Measurements from ENCODE around the gene CCDC159. TPM values are rescaled to one million over a fixed set of nuclear protein-coding genes. Genes with fewer than 3 reads are reported as not detected.

CCDC159 gene
- total and polyA plus RNA-seq, 2 of the 13 experiments (the other 11 are each of a cell fraction or from before 2014, with no cell fraction given), result 1.7 to 6.3 TPM

DNA sequence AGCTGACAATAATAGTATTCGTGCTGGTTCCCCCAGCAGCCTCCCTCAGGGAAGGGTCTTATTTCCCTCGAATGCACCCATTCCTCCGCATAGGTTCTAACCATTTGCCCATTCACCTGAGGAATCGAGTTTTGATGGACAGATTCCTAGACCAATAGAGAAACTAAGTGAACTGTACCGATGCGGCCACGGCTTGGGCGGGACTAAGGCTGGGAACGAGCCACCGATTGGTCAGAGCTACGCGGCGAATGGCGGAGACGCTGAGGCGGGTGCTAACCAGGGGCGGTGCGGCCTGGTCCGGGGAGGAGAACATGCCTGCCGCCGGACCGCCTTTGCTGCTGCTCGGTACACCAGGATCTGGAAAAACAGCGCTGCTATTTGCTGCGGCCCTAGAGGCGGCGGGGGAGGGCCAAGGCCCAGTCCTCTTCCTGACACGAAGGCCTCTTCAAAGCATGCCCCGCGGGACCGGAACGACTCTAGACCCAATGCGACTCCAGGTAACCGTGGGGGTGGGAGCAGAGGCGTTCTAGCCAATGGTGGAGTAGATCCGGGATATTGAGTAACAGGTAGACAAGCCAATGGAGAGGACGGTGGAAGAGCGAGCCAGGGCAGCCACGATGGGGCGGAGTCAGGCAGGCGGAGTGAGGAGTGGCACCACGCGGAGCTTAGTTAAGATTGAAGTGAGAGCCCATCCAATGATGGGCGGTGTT is 28.3 kb downstream of the CCDC159 start, which contains the start of gene SWSAP1 (continued):
- TF ChIP-seq, protein P1, sequence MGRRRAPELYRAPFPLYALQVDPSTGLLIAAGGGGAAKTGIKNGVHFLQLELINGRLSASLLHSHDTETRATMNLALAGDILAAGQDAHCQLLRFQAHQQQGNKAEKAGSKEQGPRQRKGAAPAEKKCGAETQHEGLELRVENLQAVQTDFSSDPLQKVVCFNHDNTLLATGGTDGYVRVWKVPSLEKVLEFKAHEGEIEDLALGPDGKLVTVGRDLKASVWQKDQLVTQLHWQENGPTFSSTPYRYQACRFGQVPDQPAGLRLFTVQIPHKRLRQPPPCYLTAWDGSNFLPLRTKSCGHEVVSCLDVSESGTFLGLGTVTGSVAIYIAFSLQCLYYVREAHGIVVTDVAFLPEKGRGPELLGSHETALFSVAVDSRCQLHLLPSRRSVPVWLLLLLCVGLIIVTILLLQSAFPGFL (CRISPR knock-in tag; IDR thresholded peaks at IDR 0.05), result no peak
- TF ChIP-seq ZBTB21 (CRISPR knock-in tag; IDR thresholded peaks at IDR 0.05), result no peak
- TF ChIP-seq, protein P2, sequence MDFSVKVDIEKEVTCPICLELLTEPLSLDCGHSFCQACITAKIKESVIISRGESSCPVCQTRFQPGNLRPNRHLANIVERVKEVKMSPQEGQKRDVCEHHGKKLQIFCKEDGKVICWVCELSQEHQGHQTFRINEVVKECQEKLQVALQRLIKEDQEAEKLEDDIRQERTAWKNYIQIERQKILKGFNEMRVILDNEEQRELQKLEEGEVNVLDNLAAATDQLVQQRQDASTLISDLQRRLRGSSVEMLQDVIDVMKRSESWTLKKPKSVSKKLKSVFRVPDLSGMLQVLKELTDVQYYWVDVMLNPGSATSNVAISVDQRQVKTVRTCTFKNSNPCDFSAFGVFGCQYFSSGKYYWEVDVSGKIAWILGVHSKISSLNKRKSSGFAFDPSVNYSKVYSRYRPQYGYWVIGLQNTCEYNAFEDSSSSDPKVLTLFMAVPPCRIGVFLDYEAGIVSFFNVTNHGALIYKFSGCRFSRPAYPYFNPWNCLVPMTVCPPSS (IDR thresholded peaks at IDR 0.05), result no peak
- no peak for TF ChIP-seq SMARCC2 (IDR thresholded peaks at IDR 0.05)
- no peak for TF ChIP-seq NCOA5 (CRISPR knock-in tag; IDR thresholded peaks at IDR 0.05)
- TF ChIP-seq ZNF253 (CRISPR knock-in tag; IDR thresholded peaks at IDR 0.05; ENCODE audit: borderline replicate concordance), result no peak
- TF ChIP-seq ZNF83 (CRISPR knock-in tag; IDR thresholded peaks at IDR 0.05; ENCODE audit: borderline replicate concordance), result no peak; the same call in 1 of the 2 replicates
- TF ChIP-seq, protein P3, sequence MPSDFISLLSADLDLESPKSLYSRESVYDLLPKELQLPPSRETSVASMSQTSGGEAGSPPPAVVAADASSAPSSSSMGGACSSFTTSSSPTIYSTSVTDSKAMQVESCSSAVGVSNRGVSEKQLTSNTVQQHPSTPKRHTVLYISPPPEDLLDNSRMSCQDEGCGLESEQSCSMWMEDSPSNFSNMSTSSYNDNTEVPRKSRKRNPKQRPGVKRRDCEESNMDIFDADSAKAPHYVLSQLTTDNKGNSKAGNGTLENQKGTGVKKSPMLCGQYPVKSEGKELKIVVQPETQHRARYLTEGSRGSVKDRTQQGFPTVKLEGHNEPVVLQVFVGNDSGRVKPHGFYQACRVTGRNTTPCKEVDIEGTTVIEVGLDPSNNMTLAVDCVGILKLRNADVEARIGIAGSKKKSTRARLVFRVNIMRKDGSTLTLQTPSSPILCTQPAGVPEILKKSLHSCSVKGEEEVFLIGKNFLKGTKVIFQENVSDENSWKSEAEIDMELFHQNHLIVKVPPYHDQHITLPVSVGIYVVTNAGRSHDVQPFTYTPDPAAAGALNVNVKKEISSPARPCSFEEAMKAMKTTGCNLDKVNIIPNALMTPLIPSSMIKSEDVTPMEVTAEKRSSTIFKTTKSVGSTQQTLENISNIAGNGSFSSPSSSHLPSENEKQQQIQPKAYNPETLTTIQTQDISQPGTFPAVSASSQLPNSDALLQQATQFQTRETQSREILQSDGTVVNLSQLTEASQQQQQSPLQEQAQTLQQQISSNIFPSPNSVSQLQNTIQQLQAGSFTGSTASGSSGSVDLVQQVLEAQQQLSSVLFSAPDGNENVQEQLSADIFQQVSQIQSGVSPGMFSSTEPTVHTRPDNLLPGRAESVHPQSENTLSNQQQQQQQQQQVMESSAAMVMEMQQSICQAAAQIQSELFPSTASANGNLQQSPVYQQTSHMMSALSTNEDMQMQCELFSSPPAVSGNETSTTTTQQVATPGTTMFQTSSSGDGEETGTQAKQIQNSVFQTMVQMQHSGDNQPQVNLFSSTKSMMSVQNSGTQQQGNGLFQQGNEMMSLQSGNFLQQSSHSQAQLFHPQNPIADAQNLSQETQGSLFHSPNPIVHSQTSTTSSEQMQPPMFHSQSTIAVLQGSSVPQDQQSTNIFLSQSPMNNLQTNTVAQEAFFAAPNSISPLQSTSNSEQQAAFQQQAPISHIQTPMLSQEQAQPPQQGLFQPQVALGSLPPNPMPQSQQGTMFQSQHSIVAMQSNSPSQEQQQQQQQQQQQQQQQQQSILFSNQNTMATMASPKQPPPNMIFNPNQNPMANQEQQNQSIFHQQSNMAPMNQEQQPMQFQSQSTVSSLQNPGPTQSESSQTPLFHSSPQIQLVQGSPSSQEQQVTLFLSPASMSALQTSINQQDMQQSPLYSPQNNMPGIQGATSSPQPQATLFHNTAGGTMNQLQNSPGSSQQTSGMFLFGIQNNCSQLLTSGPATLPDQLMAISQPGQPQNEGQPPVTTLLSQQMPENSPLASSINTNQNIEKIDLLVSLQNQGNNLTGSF (CRISPR knock-in tag; IDR thresholded peaks at IDR 0.05), result no peak
- TF ChIP-seq ISL2 (CRISPR knock-in tag; IDR thresholded peaks at IDR 0.05), result no peak
- TF ChIP-seq ZNF3 (CRISPR knock-in tag; IDR thresholded peaks at IDR 0.05), result no peak
- TF ChIP-seq KDM1A (CRISPR knock-in tag; IDR thresholded peaks at IDR 0.05), result no peak
- TF ChIP-seq, protein P4, sequence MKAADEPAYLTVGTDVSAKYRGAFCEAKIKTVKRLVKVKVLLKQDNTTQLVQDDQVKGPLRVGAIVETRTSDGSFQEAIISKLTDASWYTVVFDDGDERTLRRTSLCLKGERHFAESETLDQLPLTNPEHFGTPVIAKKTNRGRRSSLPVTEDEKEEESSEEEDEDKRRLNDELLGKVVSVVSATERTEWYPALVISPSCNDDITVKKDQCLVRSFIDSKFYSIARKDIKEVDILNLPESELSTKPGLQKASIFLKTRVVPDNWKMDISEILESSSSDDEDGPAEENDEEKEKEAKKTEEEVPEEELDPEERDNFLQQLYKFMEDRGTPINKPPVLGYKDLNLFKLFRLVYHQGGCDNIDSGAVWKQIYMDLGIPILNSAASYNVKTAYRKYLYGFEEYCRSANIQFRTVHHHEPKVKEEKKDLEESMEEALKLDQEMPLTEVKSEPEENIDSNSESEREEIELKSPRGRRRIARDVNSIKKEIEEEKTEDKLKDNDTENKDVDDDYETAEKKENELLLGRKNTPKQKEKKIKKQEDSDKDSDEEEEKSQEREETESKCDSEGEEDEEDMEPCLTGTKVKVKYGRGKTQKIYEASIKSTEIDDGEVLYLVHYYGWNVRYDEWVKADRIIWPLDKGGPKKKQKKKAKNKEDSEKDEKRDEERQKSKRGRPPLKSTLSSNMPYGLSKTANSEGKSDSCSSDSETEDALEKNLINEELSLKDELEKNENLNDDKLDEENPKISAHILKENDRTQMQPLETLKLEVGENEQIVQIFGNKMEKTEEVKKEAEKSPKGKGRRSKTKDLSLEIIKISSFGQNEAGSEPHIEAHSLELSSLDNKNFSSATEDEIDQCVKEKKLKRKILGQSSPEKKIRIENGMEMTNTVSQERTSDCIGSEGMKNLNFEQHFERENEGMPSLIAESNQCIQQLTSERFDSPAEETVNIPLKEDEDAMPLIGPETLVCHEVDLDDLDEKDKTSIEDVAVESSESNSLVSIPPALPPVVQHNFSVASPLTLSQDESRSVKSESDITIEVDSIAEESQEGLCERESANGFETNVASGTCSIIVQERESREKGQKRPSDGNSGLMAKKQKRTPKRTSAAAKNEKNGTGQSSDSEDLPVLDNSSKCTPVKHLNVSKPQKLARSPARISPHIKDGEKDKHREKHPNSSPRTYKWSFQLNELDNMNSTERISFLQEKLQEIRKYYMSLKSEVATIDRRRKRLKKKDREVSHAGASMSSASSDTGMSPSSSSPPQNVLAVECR (CRISPR knock-in tag; IDR thresholded peaks at IDR 0.05; ENCODE audit: borderline replicate concordance), result peak; percentile 88
- TF ChIP-seq, protein P5, sequence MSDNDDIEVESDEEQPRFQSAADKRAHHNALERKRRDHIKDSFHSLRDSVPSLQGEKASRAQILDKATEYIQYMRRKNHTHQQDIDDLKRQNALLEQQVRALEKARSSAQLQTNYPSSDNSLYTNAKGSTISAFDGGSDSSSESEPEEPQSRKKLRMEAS (IDR thresholded peaks at IDR 0.05), result peak; percentile 27; the same call in 1 of the 2 replicates
- TF ChIP-seq MTA3 (CRISPR knock-in tag; IDR thresholded peaks at IDR 0.05), result no peak
- peak; percentile 66; the same call in 1 of the 2 replicates for TF ChIP-seq KLF15 (CRISPR knock-in tag; IDR thresholded peaks at IDR 0.05; ENCODE audit: borderline replicate concordance)
- no peak for TF ChIP-seq HMGA1 (CRISPR knock-in tag; conservative IDR thresholded peaks at IDR 0.05)
- TF ChIP-seq ZNF564 (CRISPR knock-in tag; IDR thresholded peaks at IDR 0.05), result 0 out of 2 replicates have a peak, but pooled peaks have one; percentile 6
- TF ChIP-seq NFE2L2 (IDR thresholded peaks at IDR 0.05; ENCODE audit: low read length), result no peak
- TF ChIP-seq ZSCAN31 (CRISPR knock-in tag; IDR thresholded peaks at IDR 0.05; ENCODE audit: low read depth), result peak; percentile 69; the same call in 1 of the 2 replicates
